SIG-M5 treated with dmso at 0.1 percent for 504 hours (cell line): Measurements from ENCODE around the gene SPATA18.
"Not testable (repeated sequence)": the region's sequence is repeated elsewhere in the genome, so short reads cannot be mapped to it uniquely, and the experiment has no call there.

Experiments used
- DNase-seq: peaks from one replicate; lab custom pipeline; 2025; ENCODE audit not compliant: unreplicated experiment; lab: John Stamatoyannopoulos, UW

SPATA18 gene

GRCh38 chr4:52051615-52052474 lies 741 bp downstream of the SPATA18 start:
- DNase-seq: peak; percentile 49

- no peak for DNase-seq
Observed at GRCh38 chr4:52052475-52052780, 1.3 kb downstream of the SPATA18 start.

GRCh38 chr4:52054254-52054653 lies 3.1 kb downstream of the SPATA18 start:
- DNase-seq: no peak

GRCh38 chr4:52057196-52057595 lies 6.1 kb downstream of the SPATA18 start:
- DNase-seq: peak; percentile 11

- no peak for DNase-seq
Observed at GRCh38 chr4:52058275-52058674, 7.2 kb downstream of the SPATA18 start.

- DNase-seq: peak; percentile 27
Observed at GRCh38 chr4:52059372-52059771, 8.3 kb downstream of the SPATA18 start.

GRCh38 chr4:52069571-52069970 lies 18.5 kb downstream of the SPATA18 start:
- DNase-seq: no peak

- DNase-seq: no peak
Observed at GRCh38 chr4:52071791-52072546, 20.9 kb downstream of the SPATA18 start.

GRCh38 chr4:52076731-52077130 lies 25.6 kb downstream of the SPATA18 start:
- DNase-seq: no peak

GRCh38 chr4:52079659-52080058 lies 28.6 kb downstream of the SPATA18 start:
- DNase-seq: no peak

GRCh38 chr4:52081216-52081615 lies 30.1 kb downstream of the SPATA18 start:
- no peak for DNase-seq

- not testable (repeated sequence) for DNase-seq
Observed at GRCh38 chr4:52086425-52086824, 35.3 kb downstream of the SPATA18 start.

- no peak for DNase-seq
Observed at GRCh38 chr4:52091801-52092200, 40.7 kb downstream of the SPATA18 start.

- DNase-seq: no peak
Observed at GRCh38 chr4:52093466-52093865, 42.4 kb downstream of the SPATA18 start.

GRCh38 chr4:52094376-52095145 lies 43.5 kb downstream of the SPATA18 start:
- no peak for DNase-seq

GRCh38 chr4:52095374-52095773 lies 44.3 kb downstream of the SPATA18 start:
- DNase-seq: no peak

GRCh38 chr4:52096048-52096447 lies 44.9 kb downstream of the SPATA18 start:
- DNase-seq: no peak

GRCh38 chr4:52098618-52099017 lies 47.5 kb downstream of the SPATA18 start:
- no peak for DNase-seq

- no peak for DNase-seq
Observed at GRCh38 chr4:52099860-52100461, 48.9 kb downstream of the SPATA18 start.

GRCh38 chr4:52102587-52102986 lies 51.5 kb downstream of the SPATA18 start:
- DNase-seq: no peak

GRCh38 chr4:52103319-52103718 lies 52.2 kb downstream of the SPATA18 start:
- no peak for DNase-seq
